IMR-90 (cell line): ENCODE data around the gene RPS25. TPM values are rescaled to one million over a fixed set of nuclear protein-coding genes. Genes with fewer than 3 reads are reported as not detected.

Experiments
- ATAC-seq: fragments of 200-7000 bp; cut with Tn5 transposase; 2 replicates; pipeline ENCODE4 v1.9.1; 2020; ENCODE audit warnings: low read depth, mild to moderate bottlenecking, moderate library complexity
- BruUV-seq: library from RNA; stranded (reverse); fragments of 400-500 nt; replicated peaks from 2 replicates; lab custom pipeline; 2021; lab: Mats Ljungman, UMichigan
- CTCF ChIA-PET: fragments of 300-600 bp; formaldehyde crosslinking; extraction: SDS; loops from one replicate; lab custom pipeline; 2021; ENCODE audit warnings: antibody characterized with exemption; lab: Yijun Ruan, JAX
- POLR2A ChIA-PET: fragments of 300-600 bp; sonication (Branson Sonifier 250); formaldehyde crosslinking; loops from one replicate; lab custom pipeline; 2022; ENCODE audit warnings: antibody characterized with exemption; ENCODE audit not compliant: unreplicated experiment; lab: Charles Lee
- DNase-seq: peaks from one replicate; pipeline ENCODE4 v3.0.0; 2013
- H2AFZ ChIP-seq: replicated peaks from 2 replicates; pipeline ENCODE3; 2013; ENCODE audit warnings: low read length, mild to moderate bottlenecking; ENCODE audit not compliant: poor library complexity
- H2AK5ac ChIP-seq: 2 replicates; pipeline ENCODE4 v1.6.1; 2013; ENCODE audit warnings: low read depth, low read length, inconsistent platforms
- H2AK9ac ChIP-seq: replicated peaks from 2 replicates; pipeline ENCODE3; 2013; ENCODE audit warnings: mild to moderate bottlenecking, low read depth, low read length, moderate library complexity; ENCODE audit not compliant: poor library complexity
- H2BK120ac ChIP-seq: 2 replicates; pipeline ENCODE4 v1.6.1; 2013; ENCODE audit warnings: low read depth, low read length, inconsistent platforms
- H2BK15ac ChIP-seq: 3 replicates; pipeline ENCODE4 v1.6.1; 2013; ENCODE audit warnings: low read depth, low read length, inconsistent platforms
- H2BK20ac ChIP-seq: 2 replicates; pipeline ENCODE4 v1.6.1; 2013; ENCODE audit warnings: low read depth, mild to moderate bottlenecking, inconsistent platforms, low read length, moderate library complexity
- H2BK5ac ChIP-seq: 2 replicates; pipeline ENCODE4 v1.6.1; 2013; ENCODE audit warnings: mild to moderate bottlenecking, low read depth, low read length, inconsistent platforms; ENCODE audit not compliant: poor library complexity, severe bottlenecking
- H3K14ac ChIP-seq: replicated peaks from 2 replicates; pipeline ENCODE4 v1.6.1; 2013; ENCODE audit warnings: low read depth, low read length, inconsistent platforms
- H3K18ac ChIP-seq: 2 replicates; pipeline ENCODE4 v1.6.1; 2013; ENCODE audit warnings: low read depth, low read length, control low read depth
- H3K23ac ChIP-seq: 2 replicates; pipeline ENCODE4 v1.6.1; 2013; ENCODE audit warnings: low read depth, low read length, inconsistent platforms
- H3K27ac ChIP-seq: 2 replicates; pipeline ENCODE4 v1.5.1; 2013; ENCODE audit warnings: mild to moderate bottlenecking, control low read depth, low read length; ENCODE audit not compliant: insufficient read depth
- H3K27me3 ChIP-seq: 2 replicates; pipeline ENCODE4 v1.6.1; 2013; ENCODE audit warnings: low read length; ENCODE audit not compliant: control insufficient read depth, insufficient read depth
- H3K36me3 ChIP-seq: 2 replicates; pipeline ENCODE4 v1.6.1; 2013; ENCODE audit warnings: low read length, mixed read lengths; ENCODE audit not compliant: control insufficient read depth, insufficient read depth
- H3K4ac ChIP-seq: 2 replicates; pipeline ENCODE4 v1.6.1; 2013; ENCODE audit warnings: low read depth, low read length, inconsistent platforms
- H3K4me1 ChIP-seq: 2 replicates; pipeline ENCODE4 v1.6.1; 2013; ENCODE audit warnings: low read length, mixed read lengths; ENCODE audit not compliant: control insufficient read depth, insufficient read depth
- H3K4me2 ChIP-seq: 2 replicates; pipeline ENCODE4 v1.6.1; 2013; ENCODE audit warnings: low read depth, mild to moderate bottlenecking, control low read depth, low read length, moderate library complexity
- H3K4me3 ChIP-seq: 2 replicates; pipeline ENCODE4 v1.5.1; 2013; ENCODE audit warnings: low read depth, mild to moderate bottlenecking, control low read depth, low read length, moderate library complexity; ENCODE audit not compliant: insufficient read depth
- H3K56ac ChIP-seq: 2 replicates; pipeline ENCODE4 v1.6.1; 2013; ENCODE audit warnings: low read length, inconsistent platforms; ENCODE audit not compliant: insufficient read depth; ENCODE audit errors: extremely low read depth
- H3K79me1 ChIP-seq, 2 experiments: 2 replicates each; pipeline ENCODE4 v1.6.1; 2013; ENCODE audit warnings: low read length in 2 of 2, inconsistent platforms in 1 of 2, low read depth in 1 of 2
- H3K9ac ChIP-seq: 2 replicates; pipeline ENCODE4 v1.6.1; 2013; ENCODE audit warnings: low read depth, low read length, control low read depth
- H3K9me1 ChIP-seq: 2 replicates; pipeline ENCODE4 v1.6.1; 2013; ENCODE audit warnings: low read length, inconsistent platforms; ENCODE audit not compliant: insufficient read depth
- H3K9me3 ChIP-seq: 2 replicates; pipeline ENCODE4 v1.6.1; 2013; ENCODE audit warnings: low read length; ENCODE audit not compliant: control insufficient read depth, insufficient read depth
- H4K20me1 ChIP-seq: 2 replicates; pipeline ENCODE4 v1.6.1; 2013; ENCODE audit warnings: low read length, inconsistent platforms; ENCODE audit not compliant: insufficient read depth
- H4K5ac ChIP-seq: 2 replicates; pipeline ENCODE4 v1.6.1; 2013; ENCODE audit warnings: mild to moderate bottlenecking, low read depth, low read length, control low read depth
- H4K8ac ChIP-seq, 2 experiments: 2 replicates each; pipeline ENCODE4 v1.6.1; 2013; ENCODE audit warnings: low read depth in 2 of 2, low read length in 2 of 2, control low read depth in 1 of 2, inconsistent platforms in 1 of 2
- H4K91ac ChIP-seq: 2 replicates; pipeline ENCODE4 v1.6.1; 2013; ENCODE audit warnings: low read depth, low read length, inconsistent platforms; ENCODE audit not compliant: insufficient read depth
- ELK1 ChIP-seq: fragments of 150-350 bp; IDR thresholded peaks from 2 replicates; pipeline ENCODE4 v1.6.1; 2016; ENCODE audit warnings: low read depth, mild to moderate bottlenecking, low read length, moderate library complexity, borderline replicate concordance
- FOS ChIP-seq: fragments of 150-350 bp; IDR thresholded peaks from 2 replicates; pipeline ENCODE4 v1.6.1; 2016; ENCODE audit warnings: low read depth, low read length
- MAZ ChIP-seq: IDR thresholded peaks from 2 replicates; pipeline ENCODE4 v1.6.1; 2012; ENCODE audit warnings: low read depth, mild to moderate bottlenecking, low read length, improper control_type of control experiment, moderate library complexity, borderline replicate concordance
- NFE2L2 ChIP-seq: fragments of 150-350 bp; IDR thresholded peaks from 2 replicates; pipeline ENCODE4 v1.6.1; 2016; ENCODE audit warnings: low read depth, mild to moderate bottlenecking, low read length
- POLR2A ChIP-seq: IDR thresholded peaks from 2 replicates; pipeline ENCODE4 v1.6.1; 2012; ENCODE audit warnings: mild to moderate bottlenecking, low read depth, low read length
- RAD21 ChIP-seq: IDR thresholded peaks from 2 replicates; pipeline ENCODE4 v1.6.1; 2012; ENCODE audit warnings: low read length, improper control_type of control experiment
- dilution Hi-C: fragments of 300-500 bp; cut with HindIII; formaldehyde crosslinking; loops from one replicate; pipeline ENCODE4 v1.14.3; 2018; ENCODE audit warnings: low sequenced_read_pairs; ENCODE audit not compliant: unreplicated experiment
- in situ Hi-C: fragments of 300-500 bp; cut with MboI; formaldehyde crosslinking; loops from 3 replicates; pipeline ENCODE4 v1.14.3; 2019; ENCODE audit warnings: low sequenced_read_pairs, inconsistent platforms, mixed read lengths
- intact Hi-C: fragments of 100-400 bp; cut with micrococcal nuclease; formaldehyde crosslinking; loops from 2 replicates; pipeline ENCODE4 v1.10.0; 2022
- polyA plus RNA-seq, 3 experiments: library from polyadenylated mRNA; depleted of rRNA; stranded (reverse); fragments of >200 nt; gene quantifications; 2 replicates each; pipeline ENCODE4 v1.2.3, GENCODE V29; 2012; ENCODE audit warnings: low replicate concordance in 1 of 3
- total RNA-seq: library from RNA; depleted of rRNA; stranded (reverse); fragments of >200 nt; gene quantifications from 2 replicates; pipeline ENCODE4 v1.2.3, GENCODE V29; 2012
- TF ChIP-seq, protein P1 (sequence below): conservative IDR thresholded peaks from 2 replicates; pipeline ENCODE4 v1.5.1; 2012; ENCODE audit warnings: mild to moderate bottlenecking, low read depth, low read length, improper control_type of control experiment
- TF ChIP-seq, protein P2 (sequence below): fragments of 150-350 bp; IDR thresholded peaks from 2 replicates; pipeline ENCODE4 v1.6.1; 2017; ENCODE audit warnings: mild to moderate bottlenecking, antibody characterized with exemption, low read length, low read depth

RPS25 gene
- total and polyA plus RNA-seq, 2 of the 4 experiments (the other 2 are of a cell fraction), result 727 to 905 TPM

DNA sequence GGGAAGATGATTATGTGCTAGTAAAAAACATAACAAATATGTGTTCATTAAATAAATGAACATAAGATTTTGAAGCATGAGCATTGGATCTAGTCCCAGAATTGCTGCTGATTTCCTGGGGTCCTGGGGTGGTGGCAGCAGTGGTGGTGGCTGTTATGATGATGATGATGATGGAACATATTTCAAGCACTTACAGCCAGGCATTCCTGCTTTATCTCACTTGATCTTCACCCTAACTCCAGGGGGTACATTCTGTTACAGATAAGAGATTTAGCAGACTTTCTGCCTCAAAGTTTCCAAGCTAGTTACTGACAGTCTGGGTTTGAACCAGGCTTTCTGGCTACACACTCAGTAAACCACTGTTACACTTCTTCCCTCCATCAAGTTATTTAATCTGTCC, 5.6 kb upstream of the RPS25 start:
- Histone ChIP-seq H3K18ac (no peak overlapping the region), H4K91ac (no peak overlapping the region), H3K4me3 (no peak overlapping the region), H3K56ac (no peak overlapping the region), H4K20me1 (peaks cover 5% of the 10 kb centered on the region), H3K14ac (no peak overlapping the region), H3K4me1 (peaks cover 4% of the 10 kb centered on the region), H2BK15ac (no peak overlapping the region), H3K4ac (no peak overlapping the region), H2AK5ac (no peak overlapping the region), H3K4me2 (no peak overlapping the region), H4K8ac (no peak overlapping the region), H3K23ac (no peak overlapping the region), H3K79me1 (peaks cover 18 to 48% of the 10 kb centered on the region in 2 experiments), H2BK5ac (no peak overlapping the region), H3K27me3 (no peaks in the 10 kb centered on the region), H3K9me1 (peaks cover 3% of the 10 kb centered on the region), H3K9ac (no peak overlapping the region), H2AFZ (no peak overlapping the region), H3K36me3 (peaks cover 27% of the 10 kb centered on the region), H2BK120ac (no peak overlapping the region), H4K5ac (no peak overlapping the region), H2AK9ac (no peak overlapping the region), H2BK20ac (no peak overlapping the region), H3K9me3 (no peaks in the 10 kb centered on the region), H3K27ac (no peak overlapping the region)
- intact Hi-C loops, result no loop called here
- TF ChIP-seq NFE2L2 (no peak), FOS (no peak), RAD21 (no peak), ELK1 (no peak), MAZ (no peak), POLR2A (no peak)
- TF ChIP-seq, protein P1, sequence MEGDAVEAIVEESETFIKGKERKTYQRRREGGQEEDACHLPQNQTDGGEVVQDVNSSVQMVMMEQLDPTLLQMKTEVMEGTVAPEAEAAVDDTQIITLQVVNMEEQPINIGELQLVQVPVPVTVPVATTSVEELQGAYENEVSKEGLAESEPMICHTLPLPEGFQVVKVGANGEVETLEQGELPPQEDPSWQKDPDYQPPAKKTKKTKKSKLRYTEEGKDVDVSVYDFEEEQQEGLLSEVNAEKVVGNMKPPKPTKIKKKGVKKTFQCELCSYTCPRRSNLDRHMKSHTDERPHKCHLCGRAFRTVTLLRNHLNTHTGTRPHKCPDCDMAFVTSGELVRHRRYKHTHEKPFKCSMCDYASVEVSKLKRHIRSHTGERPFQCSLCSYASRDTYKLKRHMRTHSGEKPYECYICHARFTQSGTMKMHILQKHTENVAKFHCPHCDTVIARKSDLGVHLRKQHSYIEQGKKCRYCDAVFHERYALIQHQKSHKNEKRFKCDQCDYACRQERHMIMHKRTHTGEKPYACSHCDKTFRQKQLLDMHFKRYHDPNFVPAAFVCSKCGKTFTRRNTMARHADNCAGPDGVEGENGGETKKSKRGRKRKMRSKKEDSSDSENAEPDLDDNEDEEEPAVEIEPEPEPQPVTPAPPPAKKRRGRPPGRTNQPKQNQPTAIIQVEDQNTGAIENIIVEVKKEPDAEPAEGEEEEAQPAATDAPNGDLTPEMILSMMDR, result no peak
- TF ChIP-seq, protein P2, sequence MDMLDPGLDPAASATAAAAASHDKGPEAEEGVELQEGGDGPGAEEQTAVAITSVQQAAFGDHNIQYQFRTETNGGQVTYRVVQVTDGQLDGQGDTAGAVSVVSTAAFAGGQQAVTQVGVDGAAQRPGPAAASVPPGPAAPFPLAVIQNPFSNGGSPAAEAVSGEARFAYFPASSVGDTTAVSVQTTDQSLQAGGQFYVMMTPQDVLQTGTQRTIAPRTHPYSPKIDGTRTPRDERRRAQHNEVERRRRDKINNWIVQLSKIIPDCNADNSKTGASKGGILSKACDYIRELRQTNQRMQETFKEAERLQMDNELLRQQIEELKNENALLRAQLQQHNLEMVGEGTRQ, result no peak
- ChIA-PET CTCF (no interaction called here), POLR2A (no interaction called here)
- DNase-seq (no peak), ATAC-seq (no peak)
- no TSS peak for BruUV-seq
- dilution Hi-C loops, result no loop called here
- in situ Hi-C loops, result no loop called here
